Peyer's patch (tissue), 4 donors: ENCODE results near the gene DLGAP1.

Source experiments
- CTCF ChIP-seq, 6 experiments: fragments of 450-650 bp in 4 of 6; fragments of 200-600 bp in 2 of 6; sonication (generic) in 1 of 6; IDR thresholded peaks; one replicate each; pipeline ENCODE4 v1.5.1; 2017 to 2019; ENCODE audit warnings: antibody characterized with exemption in 6 of 6, mild to moderate bottlenecking in 3 of 6, moderate library complexity in 1 of 6
- POLR2A ChIP-seq, 2 donors: fragments of 450-650 bp; IDR thresholded peaks; one replicate each; pipeline ENCODE4 v1.5.1; 2017; ENCODE audit warnings: antibody characterized with exemption in 2 of 2, mild to moderate bottlenecking in 2 of 2, moderate library complexity in 2 of 2

- TF ChIP-seq POLR2A (IDR thresholded peaks at IDR 0.05), result no peak
- no peak for TF ChIP-seq CTCF (IDR thresholded peaks at IDR 0.05)
Observed at GRCh38 chr18:4270016-4270415, 185.1 kb downstream of the DLGAP1 start.
